Activated CD4-positive, alpha-beta T cell treated with anti-CD3 and anti-CD28 coated beads for 36 hours (primary cell): ENCODE results near the gene PCCB. TPM values are rescaled to one million over a fixed set of nuclear protein-coding genes. Genes with fewer than 3 reads are reported as not detected.

Experiments used
- total RNA-seq, 2 experiments: library from RNA; stranded (reverse); gene quantifications; one replicate each; pipeline ENCODE4 v1.2.3, GENCODE V29; 2021

PCCB gene
- total RNA-seq, 2 experiments from 2014 or later: 45.3 to 51.8 TPM

Other genes starting within 250 kb of the PCCB start
- 10 to 100 TPM; 39.5 to 48.3 TPM for gene MSL2, start 54.0 kb upstream of the PCCB start, total RNA-seq